Measurements from ENCODE around the gene SUCO. TPM values are rescaled to one million over a fixed set of nuclear protein-coding genes. Genes with fewer than 3 reads are reported as not detected.
A peak's percentile ranks its signal among the peaks of the same experiment; 100 is the strongest.

The SUCO gene
- total and polyA plus RNA-seq, 2 of the 13 experiments (the other 11 are each of a cell fraction or from before 2014, with no cell fraction given), result 12.6 to 25.5 TPM

DNA sequence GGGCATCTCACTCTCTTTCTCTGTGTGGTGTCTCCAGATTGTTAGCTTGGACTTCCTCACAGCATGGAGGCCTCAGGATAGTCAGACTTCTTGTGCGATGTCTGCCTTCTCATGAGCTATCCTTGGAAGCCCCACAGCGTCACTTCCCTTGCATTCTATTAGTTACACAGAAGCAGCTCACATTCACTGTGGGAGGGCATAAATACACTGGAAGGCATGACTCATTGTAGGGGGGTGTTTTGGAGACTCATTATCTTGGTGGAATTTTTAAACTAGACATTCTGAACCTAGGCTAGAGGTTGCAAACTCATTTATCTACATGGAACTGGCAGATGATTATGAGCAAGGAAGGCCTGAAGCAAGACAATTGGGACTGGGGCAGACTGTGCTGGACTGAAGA, 104.6 kb downstream of the SUCO start:
- Histone ChIP-seq H3K9ac (ENCODE audit: insufficient read depth, low read depth, low read length) (no peak overlapping the region), H3K27ac (ENCODE audit: extremely low read length, insufficient read depth, low read length) (no peak overlapping the region), H3K36me3 (replicated peaks in 1 of 2; ENCODE audit: control insufficient read depth in 1 of 2, insufficient read depth in 2 of 2, low read length in 2 of 2) (no peaks in the 10 kb centered on the region), H2AFZ (ENCODE audit: low read length) (no peak overlapping the region), H3K79me2 (ENCODE audit: insufficient read depth, low read length) (no peaks in the 10 kb centered on the region), H3K4me2 (ENCODE audit: low read depth, low read length) (no peak overlapping the region), H3K27me3 (ENCODE audit: control insufficient read depth in 1 of 2, insufficient read depth in 2 of 2, low read length in 2 of 2) (no peaks in the 10 kb centered on the region), H3K4me3 (replicated peaks in 1 of 3; ENCODE audit: insufficient read depth in 1 of 3, low read depth in 2 of 3, low read length in 3 of 3) (no peak overlapping the region), H4K20me1 (ENCODE audit: insufficient read depth, low read length) (no peaks in the 10 kb centered on the region), H3K9me3 (ENCODE audit: low read length) (no peaks in the 10 kb centered on the region), H3K4me1 (ENCODE audit: insufficient read depth, low read length) (peaks cover 10% of the 10 kb centered on the region)
- FAIRE-seq (no peak), DNase-seq (ENCODE audit: low spot score) (peak; percentile 15), ATAC-seq (no peak)
- TF ChIP-seq RERE (CRISPR knock-in tag; IDR thresholded peaks at IDR 0.05; ENCODE audit: low read depth), result no peak
- 0 out of 2 replicates have a peak, but pooled peaks have one; percentile 22 for TF ChIP-seq FOSL2 (CRISPR knock-in tag; IDR thresholded peaks at IDR 0.05)
- CTCF ChIA-PET (ENCODE audit: low intra/inter-chr PET ratio, low total read pairs), result no interaction called here
- intact Hi-C loops (cut with micrococcal nuclease; ENCODE audit: unreplicated experiment) (no loop called here), in situ Hi-C loops (cut with HindIII; ENCODE audit: extremely low pct_ligation_motif_present, low pct_unique_long_range_greater_than_20kb) (no loop called here)
- no TSS peak for BruUV-seq (replicated peaks)
- POLR2A ChIA-PET, result no interaction called here
- no CpG with 5 or more reads among the region's 2 CpGs for WGBS (ENCODE audit: low lambda C conversion rate)

DNA sequence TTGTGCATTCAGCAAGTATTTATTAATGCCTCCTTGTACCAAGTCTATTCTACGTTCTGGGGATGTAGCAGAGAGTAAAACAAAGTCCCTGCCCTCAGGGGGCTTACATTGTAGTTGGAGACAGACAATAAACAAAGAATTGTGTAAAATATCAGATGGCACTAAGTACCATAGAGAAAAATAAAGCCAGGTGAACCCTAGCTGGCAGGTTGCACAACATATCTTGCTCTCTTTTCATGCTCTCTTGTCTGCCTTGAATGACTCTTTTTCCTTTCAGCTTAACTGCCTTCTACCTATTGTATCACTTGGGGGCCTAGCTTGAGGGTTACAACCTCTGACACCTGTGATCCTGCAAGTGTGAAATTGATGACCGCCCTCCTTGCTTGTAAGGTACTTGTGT, 105.3 kb downstream of the SUCO start:
- Histone ChIP-seq H3K27ac (ENCODE audit: extremely low read length, insufficient read depth, low read length) (no peak overlapping the region), H3K36me3 (replicated peaks in 1 of 2; ENCODE audit: control insufficient read depth in 1 of 2, insufficient read depth in 2 of 2, low read length in 2 of 2) (no peaks in the 10 kb centered on the region), H3K4me3 (replicated peaks in 1 of 3; ENCODE audit: insufficient read depth in 1 of 3, low read depth in 2 of 3, low read length in 3 of 3) (no peak overlapping the region), H3K27me3 (ENCODE audit: control insufficient read depth in 1 of 2, insufficient read depth in 2 of 2, low read length in 2 of 2) (no peaks in the 10 kb centered on the region), H3K9ac (ENCODE audit: insufficient read depth, low read depth, low read length) (no peak overlapping the region), H3K4me2 (ENCODE audit: low read depth, low read length) (no peak overlapping the region), H4K20me1 (ENCODE audit: insufficient read depth, low read length) (no peaks in the 10 kb centered on the region), H3K9me3 (ENCODE audit: low read length) (no peaks in the 10 kb centered on the region), H2AFZ (ENCODE audit: low read length) (no peak overlapping the region), H3K79me2 (ENCODE audit: insufficient read depth, low read length) (no peaks in the 10 kb centered on the region), H3K4me1 (ENCODE audit: insufficient read depth, low read length) (peaks cover 17% of the 10 kb centered on the region)
- CTCF ChIA-PET (ENCODE audit: low intra/inter-chr PET ratio, low total read pairs), result no interaction called here
- in situ Hi-C loops (cut with HindIII; ENCODE audit: extremely low pct_ligation_motif_present, low pct_unique_long_range_greater_than_20kb), result no loop called here
- DNase-seq (ENCODE audit: low spot score) (no peak), FAIRE-seq (no peak), ATAC-seq (no peak)
- intact Hi-C loops (cut with micrococcal nuclease; ENCODE audit: unreplicated experiment), result no loop called here
- 52% methylated on average over 2 of the region's 2 CpGs for WGBS (ENCODE audit: low lambda C conversion rate)
- POLR2A ChIA-PET, result no interaction called here
- no TSS peak for BruUV-seq (replicated peaks)
- TF ChIP-seq NR3C1 (CRISPR knock-in tag; IDR thresholded peaks at IDR 0.05) (no peak), SIN3A (IDR thresholded peaks at IDR 0.05; ENCODE audit: borderline replicate concordance, low read depth, low read length) (no peak), MTA1 (CRISPR knock-in tag; IDR thresholded peaks at IDR 0.05; ENCODE audit: borderline replicate concordance) (no peak), TCF7L2 (IDR thresholded peaks at IDR 0.05; ENCODE audit: low read depth, low read length) (no peak), ZNF660 (CRISPR knock-in tag; IDR thresholded peaks at IDR 0.05; ENCODE audit: borderline replicate concordance, low read depth) (no peak), CEBPB (IDR thresholded peaks at IDR 0.05; ENCODE audit: borderline replicate concordance, low read depth, low read length) (no peak), ZFYVE20 (CRISPR knock-in tag; IDR thresholded peaks at IDR 0.05; ENCODE audit: borderline replicate concordance, low read depth) (no peak), TRIM24 (CRISPR knock-in tag; IDR thresholded peaks at IDR 0.05) (no peak), NFRKB (IDR thresholded peaks at IDR 0.05) (no peak), DMAP1 (CRISPR knock-in tag; IDR thresholded peaks at IDR 0.05) (no peak), ZFP36L2 (CRISPR knock-in tag; IDR thresholded peaks at IDR 0.05) (no peak), SNRNP70 (IDR thresholded peaks at IDR 0.05; ENCODE audit: low read depth, low read length) (no peak)
- TF ChIP-seq, protein P1, sequence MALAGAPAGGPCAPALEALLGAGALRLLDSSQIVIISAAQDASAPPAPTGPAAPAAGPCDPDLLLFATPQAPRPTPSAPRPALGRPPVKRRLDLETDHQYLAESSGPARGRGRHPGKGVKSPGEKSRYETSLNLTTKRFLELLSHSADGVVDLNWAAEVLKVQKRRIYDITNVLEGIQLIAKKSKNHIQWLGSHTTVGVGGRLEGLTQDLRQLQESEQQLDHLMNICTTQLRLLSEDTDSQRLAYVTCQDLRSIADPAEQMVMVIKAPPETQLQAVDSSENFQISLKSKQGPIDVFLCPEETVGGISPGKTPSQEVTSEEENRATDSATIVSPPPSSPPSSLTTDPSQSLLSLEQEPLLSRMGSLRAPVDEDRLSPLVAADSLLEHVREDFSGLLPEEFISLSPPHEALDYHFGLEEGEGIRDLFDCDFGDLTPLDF (CRISPR knock-in tag; IDR thresholded peaks at IDR 0.05), result no peak

All from HepG2 (cell line).